IMR-90 (cell line): Measurements from ENCODE around the gene COLGALT1. TPM values are rescaled to one million over a fixed set of nuclear protein-coding genes. Genes with fewer than 3 reads are reported as not detected.

Source experiments
- ATAC-seq: fragments of 200-7000 bp; cut with Tn5 transposase; 2 replicates; pipeline ENCODE4 v1.9.1; 2020; ENCODE audit warnings: low read depth, mild to moderate bottlenecking, moderate library complexity
- BruUV-seq: library from RNA; stranded (reverse); fragments of 400-500 nt; replicated peaks from 2 replicates; lab custom pipeline; 2021; lab: Mats Ljungman, UMichigan
- CTCF ChIA-PET: fragments of 300-600 bp; formaldehyde crosslinking; extraction: SDS; loops from one replicate; lab custom pipeline; 2021; ENCODE audit warnings: antibody characterized with exemption; lab: Yijun Ruan, JAX
- POLR2A ChIA-PET: fragments of 300-600 bp; sonication (Branson Sonifier 250); formaldehyde crosslinking; loops from one replicate; lab custom pipeline; 2022; ENCODE audit warnings: antibody characterized with exemption; ENCODE audit not compliant: unreplicated experiment; lab: Charles Lee
- DNase-seq: peaks from one replicate; pipeline ENCODE4 v3.0.0; 2013
- H2AFZ ChIP-seq: replicated peaks from 2 replicates; pipeline ENCODE3; 2013; ENCODE audit warnings: low read length, mild to moderate bottlenecking; ENCODE audit not compliant: poor library complexity
- H2AK5ac ChIP-seq: 2 replicates; pipeline ENCODE4 v1.6.1; 2013; ENCODE audit warnings: low read depth, low read length, inconsistent platforms
- H2AK9ac ChIP-seq: replicated peaks from 2 replicates; pipeline ENCODE3; 2013; ENCODE audit warnings: mild to moderate bottlenecking, low read depth, low read length, moderate library complexity; ENCODE audit not compliant: poor library complexity
- H2BK120ac ChIP-seq: 2 replicates; pipeline ENCODE4 v1.6.1; 2013; ENCODE audit warnings: low read depth, low read length, inconsistent platforms
- H2BK15ac ChIP-seq: 3 replicates; pipeline ENCODE4 v1.6.1; 2013; ENCODE audit warnings: low read depth, low read length, inconsistent platforms
- H2BK20ac ChIP-seq: 2 replicates; pipeline ENCODE4 v1.6.1; 2013; ENCODE audit warnings: low read depth, mild to moderate bottlenecking, inconsistent platforms, low read length, moderate library complexity
- H2BK5ac ChIP-seq: 2 replicates; pipeline ENCODE4 v1.6.1; 2013; ENCODE audit warnings: mild to moderate bottlenecking, low read depth, low read length, inconsistent platforms; ENCODE audit not compliant: poor library complexity, severe bottlenecking
- H3K14ac ChIP-seq: replicated peaks from 2 replicates; pipeline ENCODE4 v1.6.1; 2013; ENCODE audit warnings: low read depth, low read length, inconsistent platforms
- H3K18ac ChIP-seq: 2 replicates; pipeline ENCODE4 v1.6.1; 2013; ENCODE audit warnings: low read depth, low read length, control low read depth
- H3K23ac ChIP-seq: 2 replicates; pipeline ENCODE4 v1.6.1; 2013; ENCODE audit warnings: low read depth, low read length, inconsistent platforms
- H3K27ac ChIP-seq: 2 replicates; pipeline ENCODE4 v1.5.1; 2013; ENCODE audit warnings: mild to moderate bottlenecking, control low read depth, low read length; ENCODE audit not compliant: insufficient read depth
- H3K27me3 ChIP-seq: 2 replicates; pipeline ENCODE4 v1.6.1; 2013; ENCODE audit warnings: low read length; ENCODE audit not compliant: control insufficient read depth, insufficient read depth
- H3K36me3 ChIP-seq: 2 replicates; pipeline ENCODE4 v1.6.1; 2013; ENCODE audit warnings: low read length, mixed read lengths; ENCODE audit not compliant: control insufficient read depth, insufficient read depth
- H3K4ac ChIP-seq: 2 replicates; pipeline ENCODE4 v1.6.1; 2013; ENCODE audit warnings: low read depth, low read length, inconsistent platforms
- H3K4me1 ChIP-seq: 2 replicates; pipeline ENCODE4 v1.6.1; 2013; ENCODE audit warnings: low read length, mixed read lengths; ENCODE audit not compliant: control insufficient read depth, insufficient read depth
- H3K4me2 ChIP-seq: 2 replicates; pipeline ENCODE4 v1.6.1; 2013; ENCODE audit warnings: low read depth, mild to moderate bottlenecking, control low read depth, low read length, moderate library complexity
- H3K4me3 ChIP-seq: 2 replicates; pipeline ENCODE4 v1.5.1; 2013; ENCODE audit warnings: low read depth, mild to moderate bottlenecking, control low read depth, low read length, moderate library complexity; ENCODE audit not compliant: insufficient read depth
- H3K56ac ChIP-seq: 2 replicates; pipeline ENCODE4 v1.6.1; 2013; ENCODE audit warnings: low read length, inconsistent platforms; ENCODE audit not compliant: insufficient read depth; ENCODE audit errors: extremely low read depth
- H3K79me1 ChIP-seq, 2 experiments: 2 replicates each; pipeline ENCODE4 v1.6.1; 2013; ENCODE audit warnings: low read length in 2 of 2, inconsistent platforms in 1 of 2, low read depth in 1 of 2
- H3K9ac ChIP-seq: 2 replicates; pipeline ENCODE4 v1.6.1; 2013; ENCODE audit warnings: low read depth, low read length, control low read depth
- H3K9me1 ChIP-seq: 2 replicates; pipeline ENCODE4 v1.6.1; 2013; ENCODE audit warnings: low read length, inconsistent platforms; ENCODE audit not compliant: insufficient read depth
- H3K9me3 ChIP-seq: 2 replicates; pipeline ENCODE4 v1.6.1; 2013; ENCODE audit warnings: low read length; ENCODE audit not compliant: control insufficient read depth, insufficient read depth
- H4K20me1 ChIP-seq: 2 replicates; pipeline ENCODE4 v1.6.1; 2013; ENCODE audit warnings: low read length, inconsistent platforms; ENCODE audit not compliant: insufficient read depth
- H4K5ac ChIP-seq: 2 replicates; pipeline ENCODE4 v1.6.1; 2013; ENCODE audit warnings: mild to moderate bottlenecking, low read depth, low read length, control low read depth
- H4K8ac ChIP-seq, 2 experiments: 2 replicates each; pipeline ENCODE4 v1.6.1; 2013; ENCODE audit warnings: low read depth in 2 of 2, low read length in 2 of 2, control low read depth in 1 of 2, inconsistent platforms in 1 of 2
- H4K91ac ChIP-seq: 2 replicates; pipeline ENCODE4 v1.6.1; 2013; ENCODE audit warnings: low read depth, low read length, inconsistent platforms; ENCODE audit not compliant: insufficient read depth
- BHLHE40 ChIP-seq: fragments of 150-350 bp; IDR thresholded peaks from 2 replicates; pipeline ENCODE4 v1.6.1; 2016; ENCODE audit warnings: mild to moderate bottlenecking, low read depth, low read length
- CEBPB ChIP-seq: IDR thresholded peaks from 2 replicates; pipeline ENCODE4 v1.6.1; 2012; ENCODE audit warnings: low read depth, low read length, improper control_type of control experiment
- CHD1 ChIP-seq: IDR thresholded peaks from 2 replicates; pipeline ENCODE4 v1.6.1; 2012; ENCODE audit warnings: low read depth, low read length, improper control_type of control experiment
- CTCF ChIP-seq: conservative IDR thresholded peaks from 2 replicates; pipeline ENCODE4 v1.5.1; 2012; ENCODE audit warnings: mild to moderate bottlenecking, low read depth, low read length, improper control_type of control experiment
- ELK1 ChIP-seq: fragments of 150-350 bp; IDR thresholded peaks from 2 replicates; pipeline ENCODE4 v1.6.1; 2016; ENCODE audit warnings: low read depth, mild to moderate bottlenecking, low read length, moderate library complexity, borderline replicate concordance
- FOS ChIP-seq: fragments of 150-350 bp; IDR thresholded peaks from 2 replicates; pipeline ENCODE4 v1.6.1; 2016; ENCODE audit warnings: low read depth, low read length
- MAFK ChIP-seq: IDR thresholded peaks from 2 replicates; pipeline ENCODE4 v1.6.1; 2012; ENCODE audit warnings: low read depth, low read length, improper control_type of control experiment
- MAZ ChIP-seq: IDR thresholded peaks from 2 replicates; pipeline ENCODE4 v1.6.1; 2012; ENCODE audit warnings: low read depth, mild to moderate bottlenecking, low read length, improper control_type of control experiment, moderate library complexity, borderline replicate concordance
- MXI1 ChIP-seq: IDR thresholded peaks from 2 replicates; pipeline ENCODE4 v1.6.1; 2012; ENCODE audit warnings: low read depth, mild to moderate bottlenecking, low read length, moderate library complexity, borderline replicate concordance
- NFE2L2 ChIP-seq: fragments of 150-350 bp; IDR thresholded peaks from 2 replicates; pipeline ENCODE4 v1.6.1; 2016; ENCODE audit warnings: low read depth, mild to moderate bottlenecking, low read length
- POLR2A ChIP-seq: IDR thresholded peaks from 2 replicates; pipeline ENCODE4 v1.6.1; 2012; ENCODE audit warnings: mild to moderate bottlenecking, low read depth, low read length
- RAD21 ChIP-seq: IDR thresholded peaks from 2 replicates; pipeline ENCODE4 v1.6.1; 2012; ENCODE audit warnings: low read length, improper control_type of control experiment
- RCOR1 ChIP-seq: IDR thresholded peaks from 2 replicates; pipeline ENCODE4 v1.6.1; 2012; ENCODE audit warnings: mild to moderate bottlenecking, low read length, improper control_type of control experiment; ENCODE audit not compliant: insufficient replicate concordance
- RFX5 ChIP-seq: IDR thresholded peaks from 2 replicates; pipeline ENCODE4 v1.8.0; 2012; ENCODE audit warnings: low read depth, mild to moderate bottlenecking, low read length, moderate library complexity
- SMC3 ChIP-seq: fragments of 150-350 bp; IDR thresholded peaks from 2 replicates; pipeline ENCODE4 v1.6.1; 2016; ENCODE audit warnings: low read depth, mild to moderate bottlenecking, antibody characterized with exemption, low read length, moderate library complexity
- USF2 ChIP-seq: fragments of 150-350 bp; IDR thresholded peaks from 2 replicates; pipeline ENCODE4 v1.6.1; 2017; ENCODE audit warnings: mild to moderate bottlenecking, antibody characterized with exemption, low read length, low read depth
- WGBS, 2 experiments: methylation state at CpG; one replicate each; pipeline versions ENCODE4 v1.1.5 to v1.1.7; 2013; ENCODE audit warnings: missing lambda C conversion rate in 2 of 2; ENCODE audit not compliant: insufficient read length in 1 of 2; ENCODE audit errors: extremely low coverage in 2 of 2; 5-methylcytosine and 5-hydroxymethylcytosine counted together
- dilution Hi-C: fragments of 300-500 bp; cut with HindIII; formaldehyde crosslinking; loops from one replicate; pipeline ENCODE4 v1.14.3; 2018; ENCODE audit warnings: low sequenced_read_pairs; ENCODE audit not compliant: unreplicated experiment
- in situ Hi-C: fragments of 300-500 bp; cut with MboI; formaldehyde crosslinking; loops from 3 replicates; pipeline ENCODE4 v1.14.3; 2019; ENCODE audit warnings: low sequenced_read_pairs, inconsistent platforms, mixed read lengths
- intact Hi-C: fragments of 100-400 bp; cut with micrococcal nuclease; formaldehyde crosslinking; loops from 2 replicates; pipeline ENCODE4 v1.10.0; 2022
- polyA plus RNA-seq, 3 experiments: library from polyadenylated mRNA; depleted of rRNA; stranded (reverse); fragments of >200 nt; gene quantifications; 2 replicates each; pipeline ENCODE4 v1.2.3, GENCODE V29; 2012; ENCODE audit warnings: low replicate concordance in 1 of 3
- total RNA-seq: library from RNA; depleted of rRNA; stranded (reverse); fragments of >200 nt; gene quantifications from 2 replicates; pipeline ENCODE4 v1.2.3, GENCODE V29; 2012

Gene COLGALT1
- total and polyA plus RNA-seq, 2 of the 4 experiments (the other 2 are of a cell fraction) = 77.1 to 117 TPM

- CTCF ChIA-PET = interaction anchor here (0.6 to 1.3 kb wide), 3 partner anchors 12 to 222 kb away, joined by 3 to 6 read pairs (median 5); no protein-coding TSS in a partner anchor
- Histone ChIP-seq H3K23ac (no peak overlapping the region), H3K4ac (no peak overlapping the region), H2AK5ac (no peak overlapping the region), H3K9ac (no peak overlapping the region), H3K18ac (no peak overlapping the region), H3K36me3 (no peaks in the 10 kb centered on the region), H3K27ac (no peak overlapping the region), H3K4me3 (peak overlapping the region; percentile 44), H4K5ac (no peak overlapping the region), H2AK9ac (no peak overlapping the region), H3K79me1 (no peaks in the 10 kb centered on the region), H4K91ac (no peak overlapping the region), H2BK5ac (no peak overlapping the region), H2BK20ac (no peak overlapping the region), H3K4me2 (peak overlapping the region; percentile 64), H3K9me1 (no peaks in the 10 kb centered on the region), H2BK120ac (no peak overlapping the region), H2AFZ (peak overlapping the region; percentile 90), H3K4me1 (peaks cover 5% of the 10 kb centered on the region; the same call in 1 of the 2 replicates), H3K9me3 (peaks cover 5% of the 10 kb centered on the region; the same call in 1 of the 2 replicates), H2BK15ac (no peak overlapping the region), H4K8ac (no peak overlapping the region), H4K20me1 (no peaks in the 10 kb centered on the region; the same call in 1 of the 2 replicates), H3K14ac (no peak overlapping the region), H3K27me3 (peaks cover 2% of the 10 kb centered on the region; the same call in 1 of the 2 replicates), H3K56ac (no peak overlapping the region)
- dilution Hi-C loops (no loop called here), intact Hi-C loops (no loop called here), in situ Hi-C loops (no loop called here)
- whole genome bisulfite sequencing, 2 experiments = 14% methylated on average over 5 of the region's 13 CpGs; no CpG with 5 or more reads in 1 of the 2 experiments
- no peak for ATAC-seq
- POLR2A ChIA-PET = no interaction called here
- no peak for TF ChIP-seq MAZ
- no peak for TF ChIP-seq POLR2A
- TF ChIP-seq MXI1 = no peak
- TF ChIP-seq NFE2L2 = no peak
- TF ChIP-seq MAFK = no peak
- TF ChIP-seq USF2 = no peak
- TF ChIP-seq CHD1 = no peak
- no peak for TF ChIP-seq BHLHE40
- no peak for TF ChIP-seq CEBPB
- TF ChIP-seq RAD21 = no peak
- TF ChIP-seq FOS = no peak
- TF ChIP-seq CTCF = no peak
- TF ChIP-seq RFX5 = no peak
- TF ChIP-seq ELK1 = no peak
- TF ChIP-seq SMC3 = no peak
- no peak for TF ChIP-seq RCOR1
- no peak for DNase-seq
- no TSS peak for BruUV-seq
These were observed 16.7 kb upstream of the COLGALT1 start for GRCh38 chr19:17538684-17539237.
